NCI-H2196 (cell line): ENCODE results near the gene MT3.
"Not testable (repeated sequence)": the region's sequence is repeated elsewhere in the genome, so short reads cannot be mapped to it uniquely, and the experiment has no call there.

ENCODE experiments used
- DNase-seq: peaks from one replicate; lab custom pipeline; 2025; ENCODE audit not compliant: unreplicated experiment; lab: John Stamatoyannopoulos, UW

Gene MT3

GRCh38 chr16:56577300-56577625 lies 12.1 kb upstream of the MT3 start:
- no peak for DNase-seq

DNA sequence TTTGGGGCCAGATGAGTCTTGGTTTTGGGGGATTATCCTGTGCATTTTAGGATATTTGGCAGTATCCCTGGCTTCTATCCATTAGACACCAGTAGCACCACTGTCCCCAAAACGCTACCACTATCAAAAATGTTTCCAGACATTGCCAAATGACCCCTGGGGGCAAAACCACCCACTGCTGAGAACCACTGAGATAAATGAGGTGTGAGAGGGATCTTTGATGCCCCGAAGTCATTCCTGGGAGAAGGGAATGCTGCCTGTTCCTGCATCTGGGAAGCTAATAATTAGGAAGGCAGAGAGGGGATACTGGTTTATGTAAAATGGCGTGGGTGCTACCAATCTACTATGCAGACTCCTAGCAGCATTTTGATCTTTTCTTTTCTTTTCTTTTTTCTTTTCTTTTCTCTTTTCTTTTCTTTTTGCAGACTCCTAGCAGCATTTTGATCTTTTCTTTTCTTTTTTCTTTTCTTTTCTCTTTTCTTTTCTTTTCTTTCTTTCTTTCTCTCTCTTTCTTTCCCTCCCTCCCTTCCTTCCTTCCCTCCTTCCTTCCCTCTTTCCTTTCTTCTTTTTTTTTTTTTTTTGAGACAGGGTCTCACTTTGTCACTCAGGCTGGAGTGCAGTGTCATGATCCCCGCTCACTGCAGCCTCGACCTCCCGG lies 8.8 kb upstream of the MT3 start:
- DNase-seq = no peak

- not testable (repeated sequence) for DNase-seq
Observed at GRCh38 chr16:56582911-56583310, 6.4 kb upstream of the MT3 start.

GRCh38 chr16:56583351-56584168 lies 5.8 kb upstream of the MT3 start:
- no peak for DNase-seq

GRCh38 chr16:56584276-56584675 lies 5.1 kb upstream of the MT3 start:
- no peak for DNase-seq

DNA sequence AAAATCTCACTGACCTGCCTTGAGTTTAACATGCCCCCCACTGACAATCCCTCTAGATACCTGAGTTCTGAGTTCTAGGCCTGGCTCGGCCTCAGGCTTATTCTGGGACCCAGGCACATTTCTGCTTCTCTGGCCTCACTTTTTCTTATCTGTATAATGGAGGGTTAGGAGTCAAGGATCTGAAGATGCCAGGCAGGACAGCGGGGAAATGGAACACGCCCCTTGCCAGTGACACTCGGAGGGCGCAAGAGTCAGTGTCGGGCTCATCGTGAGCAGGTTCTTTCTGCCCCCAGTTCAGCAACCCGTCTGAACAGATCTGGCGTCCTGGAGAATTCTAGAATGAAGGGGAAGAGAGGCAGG lies 567 bp upstream of the MT3 start:
- DNase-seq = no peak

GRCh38 chr16:56591377-56592060 lies 2.2 kb downstream of the MT3 start:
- no peak for DNase-seq

GRCh38 chr16:56593573-56594291 lies 4.4 kb downstream of the MT3 start:
- no peak for DNase-seq

DNA sequence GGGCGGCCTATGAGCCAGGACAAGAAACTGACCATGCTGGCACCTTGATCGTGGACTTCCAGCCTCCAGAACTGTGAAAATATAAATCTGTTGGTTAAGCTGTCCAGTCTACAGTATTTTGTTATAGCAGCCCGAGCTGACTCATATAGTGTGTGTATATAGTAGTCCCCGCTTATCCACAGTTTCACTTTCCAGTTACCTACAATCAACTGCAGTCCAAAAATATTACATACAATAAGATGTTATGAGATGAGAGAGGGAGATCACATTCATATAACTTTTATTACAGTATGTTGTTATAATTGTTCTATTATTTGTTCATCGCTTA lies 4.9 kb downstream of the MT3 start:
- DNase-seq = no peak

DNA sequence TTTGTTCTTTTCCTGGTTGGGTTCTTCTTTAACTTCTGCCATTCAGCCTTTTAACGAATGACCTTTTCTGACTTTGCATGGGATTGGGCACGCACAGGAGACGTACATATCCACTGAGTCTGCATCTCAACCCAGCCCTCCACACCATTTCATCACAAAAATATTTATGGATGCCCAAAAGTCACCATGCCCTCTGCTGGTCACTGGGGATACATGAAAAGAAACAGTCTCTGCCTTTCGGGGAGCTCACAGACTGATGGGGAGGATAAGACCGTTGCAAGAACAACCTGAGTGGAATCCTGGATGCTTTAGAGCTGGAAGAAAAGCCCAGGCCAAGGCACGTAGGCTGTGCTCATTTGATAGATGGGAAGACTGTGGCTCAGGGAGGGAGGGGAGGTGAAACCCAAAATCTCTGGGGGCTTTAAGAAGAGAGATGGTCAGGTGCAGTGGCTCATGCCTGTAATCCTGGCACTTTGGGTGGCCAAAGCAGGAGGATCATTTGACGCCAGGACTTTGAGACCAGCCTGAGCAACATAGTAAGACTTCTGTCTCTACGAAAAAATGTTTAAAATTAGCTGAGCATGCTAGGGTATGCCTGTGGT lies 11.2 kb downstream of the MT3 start:
- DNase-seq = peak; percentile 12

GRCh38 chr16:56601325-56601724 lies 12.0 kb downstream of the MT3 start:
- no peak for DNase-seq

- DNase-seq = peak; percentile 35
Observed at GRCh38 chr16:56603589-56603988, 14.3 kb downstream of the MT3 start.

- DNase-seq = no peak
Observed at GRCh38 chr16:56604966-56605365, 15.6 kb downstream of the MT3 start.

DNA sequence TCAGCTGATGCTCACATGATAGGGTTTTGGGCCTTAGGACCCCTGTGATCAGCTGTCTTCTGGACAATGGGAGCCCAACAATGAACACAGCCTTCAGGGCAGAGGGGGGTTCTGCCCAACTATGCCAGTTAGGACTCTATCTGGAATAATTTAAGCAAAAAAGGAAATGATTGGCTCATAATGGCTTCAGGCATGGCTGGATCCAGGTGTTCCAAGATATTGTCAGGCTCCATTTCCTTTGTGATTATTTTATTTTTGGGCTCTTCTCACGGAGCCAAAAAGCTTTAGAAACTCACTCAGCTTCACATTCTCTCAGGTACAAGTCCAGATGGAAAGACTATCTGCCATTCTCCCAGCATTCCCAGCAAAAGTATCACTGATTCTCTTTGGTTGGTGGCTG lies 16.1 kb downstream of the MT3 start:
- no peak for DNase-seq

GRCh38 chr16:56606071-56606475 lies 16.7 kb downstream of the MT3 start:
- DNase-seq = no peak

GRCh38 chr16:56606476-56607108 lies 17.3 kb downstream of the MT3 start:
- DNase-seq = peak; percentile 57

DNA sequence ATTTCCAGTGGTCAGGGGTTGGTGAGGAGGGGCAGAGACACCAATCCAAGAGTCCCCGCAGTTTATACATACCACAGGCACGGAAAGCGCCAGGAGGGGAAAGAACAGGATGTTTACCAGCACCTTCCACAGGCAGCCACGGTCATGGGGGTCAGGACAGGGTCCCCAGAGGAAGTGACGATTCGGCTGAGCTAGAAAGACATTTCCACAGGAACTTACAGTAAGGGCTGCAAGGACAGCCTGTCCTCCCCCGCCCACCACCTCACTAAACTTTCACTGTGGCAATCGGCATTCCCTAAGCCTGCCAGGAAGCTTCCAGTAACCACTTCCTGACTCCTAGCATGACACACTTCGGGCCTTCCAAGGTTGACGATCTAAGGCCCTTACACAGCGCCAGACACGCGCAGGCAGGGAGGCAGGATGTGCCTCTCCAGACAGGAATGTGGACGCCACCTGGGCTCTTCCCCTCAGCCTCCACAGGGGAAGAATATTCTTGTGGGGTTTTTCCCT lies 17.8 kb downstream of the MT3 start:
- peak; percentile 22 for DNase-seq

DNA sequence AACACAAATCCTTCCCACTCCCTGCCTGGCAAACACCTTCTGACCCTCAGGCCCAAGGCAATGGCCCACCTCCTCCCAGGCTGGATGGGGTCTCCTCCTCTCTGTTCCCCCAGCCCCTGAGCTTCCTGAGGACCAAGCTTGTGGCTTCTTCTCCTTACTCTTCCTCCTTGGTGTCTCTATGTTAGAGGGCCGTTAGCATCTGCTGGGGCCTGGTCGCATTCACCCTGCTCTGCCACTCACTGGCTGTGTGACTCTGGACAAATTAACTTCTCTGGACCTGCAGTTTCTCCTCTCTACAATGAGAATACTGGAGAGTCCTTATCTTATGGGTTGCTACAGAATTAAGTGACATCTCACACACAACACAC lies 18.3 kb downstream of the MT3 start:
- no peak for DNase-seq

GRCh38 chr16:56608043-56608875 lies 18.9 kb downstream of the MT3 start, which contains the start of gene MT2A:
MT2A (plus strand) TSS chr16:56608584; CDS start chr16:56608656, 72 bp downstream.
- peak; percentile 83 for DNase-seq
